Globus pallidus (tissue), 1 donor: ENCODE results near the gene MRM1.

ENCODE experiments used
- DNase-seq: peaks from one replicate; pipeline ENCODE4 v3.0.0-alpha.2; 2015; ENCODE audit warnings: low spot score

Gene MRM1

DNA sequence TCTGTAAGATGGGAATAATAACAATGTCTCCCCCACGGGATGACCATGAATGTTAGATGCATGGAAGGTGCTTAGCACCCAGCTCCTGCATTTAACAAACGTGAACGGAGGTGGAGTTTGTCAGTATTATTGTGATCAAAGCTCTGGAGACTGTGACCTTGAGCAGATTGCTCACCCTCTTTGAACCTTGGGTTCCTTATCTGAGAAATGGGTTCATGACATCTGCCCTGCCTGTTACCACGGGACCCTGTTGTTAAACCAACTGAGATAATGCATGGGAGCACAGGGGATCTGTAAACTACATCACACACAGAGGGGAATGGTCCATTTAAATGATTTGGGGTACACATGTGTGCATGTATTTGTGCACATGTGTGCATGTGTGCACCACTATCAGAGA is 29.6 kb downstream of the MRM1 start:
- no peak for DNase-seq

DNA sequence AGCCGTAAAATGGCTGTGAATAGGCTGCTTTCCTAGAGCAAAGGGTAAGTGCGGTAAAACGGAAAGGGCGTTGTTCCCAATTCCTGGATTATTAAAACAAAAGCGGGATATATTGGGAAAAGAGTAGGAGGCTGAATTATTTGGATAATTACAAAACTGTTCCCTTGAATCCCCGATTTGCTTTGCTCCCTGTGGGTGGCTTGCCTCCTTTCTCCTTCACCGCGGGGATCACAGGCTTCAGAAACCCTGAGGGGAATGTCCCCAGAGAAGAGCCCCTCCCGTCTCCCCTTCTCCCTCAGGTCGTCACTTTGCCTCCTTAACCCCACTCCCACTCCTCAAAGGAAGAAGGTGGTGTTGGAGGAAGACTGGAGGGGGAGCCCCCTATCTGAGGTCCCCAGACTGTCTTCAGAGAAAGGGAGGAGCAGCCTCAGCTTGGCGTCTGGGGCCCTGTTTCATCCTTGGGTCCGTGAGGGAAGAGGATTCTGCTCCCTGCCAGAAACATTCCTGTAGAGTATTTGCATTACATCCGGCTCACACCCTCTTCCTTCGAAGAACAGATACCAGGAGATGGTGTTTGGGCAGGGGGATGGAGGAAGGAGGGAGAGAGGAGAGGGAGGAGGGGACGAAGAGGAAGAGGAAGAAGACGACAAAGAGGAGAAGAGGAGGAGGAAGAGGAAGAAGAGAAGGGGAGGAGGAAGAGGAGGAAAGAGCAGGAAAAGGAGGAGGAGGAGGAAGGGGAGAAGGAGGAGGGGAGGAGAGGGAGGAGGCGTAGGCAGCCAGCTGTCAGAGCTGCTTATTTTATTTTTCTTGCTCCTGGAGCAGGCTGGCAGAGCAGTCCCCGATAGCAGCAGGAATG is 31.8 kb downstream of the MRM1 start:
- DNase-seq = no peak

DNA sequence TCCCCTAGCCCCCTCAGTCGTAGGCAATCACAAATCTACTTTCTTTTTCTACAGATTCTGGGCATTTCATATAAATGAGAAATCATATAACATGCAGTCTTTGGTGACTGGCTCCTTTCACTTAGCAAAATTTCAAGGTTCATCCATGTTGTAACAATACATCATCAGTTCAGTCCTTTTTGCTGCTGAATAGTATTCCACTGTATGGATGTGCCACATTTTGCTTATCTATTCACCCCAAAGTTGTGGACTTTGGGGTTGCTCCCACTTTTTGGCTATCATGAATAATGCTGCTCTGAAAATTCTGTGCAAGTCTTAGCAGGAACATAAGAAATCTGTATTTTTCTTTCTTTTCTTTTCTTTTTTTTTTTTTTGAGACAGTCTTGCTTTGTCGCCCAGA is 39.0 kb downstream of the MRM1 start:
- DNase-seq = no peak

DNA sequence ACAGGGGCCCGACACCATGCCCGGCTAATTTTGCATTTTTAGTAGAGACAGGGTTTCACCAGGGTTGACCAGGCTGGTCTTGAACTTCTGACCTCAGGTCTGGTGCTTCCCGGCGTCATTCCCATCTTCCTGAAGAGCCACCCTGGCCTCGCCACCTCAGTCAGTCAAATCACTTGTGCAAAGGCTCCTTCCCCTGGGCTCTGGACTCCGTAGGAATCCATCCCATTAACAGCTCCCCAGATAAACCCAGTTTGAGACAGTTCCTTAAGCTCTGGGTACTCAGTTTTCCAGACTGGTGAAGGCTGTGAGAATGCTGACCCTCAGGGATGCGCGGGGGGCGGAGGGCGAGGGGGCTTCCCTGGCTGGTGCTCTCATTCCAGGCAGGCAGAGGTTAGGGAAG is 39.5 kb downstream of the MRM1 start:
- no peak for DNase-seq

DNA sequence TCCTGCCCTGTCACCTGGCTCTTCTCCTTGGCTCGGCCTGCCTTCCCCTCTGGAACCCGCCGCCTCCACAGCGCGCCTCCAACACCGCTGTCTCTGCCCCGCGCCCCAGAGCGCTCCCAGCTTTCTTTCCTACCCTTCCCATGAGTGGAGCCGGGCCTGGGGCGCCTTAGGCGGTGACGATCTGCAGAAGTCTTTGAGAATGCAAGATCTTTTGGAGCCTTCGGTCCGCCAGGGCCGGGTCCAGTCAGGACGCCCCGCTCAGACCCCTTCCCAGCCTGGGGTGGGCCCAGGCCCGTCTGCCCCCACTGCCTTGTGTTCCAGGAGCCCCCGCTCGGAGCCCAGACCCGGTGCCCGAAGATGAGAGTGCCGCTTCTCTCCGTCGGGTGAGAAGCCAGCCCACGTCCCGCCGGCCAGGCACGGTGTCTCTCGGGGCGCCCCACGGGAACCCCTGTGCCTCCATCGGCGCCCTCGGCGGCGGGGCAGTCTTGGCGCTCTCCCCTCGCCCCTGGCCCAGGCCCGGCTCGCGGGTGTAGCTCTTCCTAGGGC is 40.0 kb downstream of the MRM1 start:
- DNase-seq = no peak

DNA sequence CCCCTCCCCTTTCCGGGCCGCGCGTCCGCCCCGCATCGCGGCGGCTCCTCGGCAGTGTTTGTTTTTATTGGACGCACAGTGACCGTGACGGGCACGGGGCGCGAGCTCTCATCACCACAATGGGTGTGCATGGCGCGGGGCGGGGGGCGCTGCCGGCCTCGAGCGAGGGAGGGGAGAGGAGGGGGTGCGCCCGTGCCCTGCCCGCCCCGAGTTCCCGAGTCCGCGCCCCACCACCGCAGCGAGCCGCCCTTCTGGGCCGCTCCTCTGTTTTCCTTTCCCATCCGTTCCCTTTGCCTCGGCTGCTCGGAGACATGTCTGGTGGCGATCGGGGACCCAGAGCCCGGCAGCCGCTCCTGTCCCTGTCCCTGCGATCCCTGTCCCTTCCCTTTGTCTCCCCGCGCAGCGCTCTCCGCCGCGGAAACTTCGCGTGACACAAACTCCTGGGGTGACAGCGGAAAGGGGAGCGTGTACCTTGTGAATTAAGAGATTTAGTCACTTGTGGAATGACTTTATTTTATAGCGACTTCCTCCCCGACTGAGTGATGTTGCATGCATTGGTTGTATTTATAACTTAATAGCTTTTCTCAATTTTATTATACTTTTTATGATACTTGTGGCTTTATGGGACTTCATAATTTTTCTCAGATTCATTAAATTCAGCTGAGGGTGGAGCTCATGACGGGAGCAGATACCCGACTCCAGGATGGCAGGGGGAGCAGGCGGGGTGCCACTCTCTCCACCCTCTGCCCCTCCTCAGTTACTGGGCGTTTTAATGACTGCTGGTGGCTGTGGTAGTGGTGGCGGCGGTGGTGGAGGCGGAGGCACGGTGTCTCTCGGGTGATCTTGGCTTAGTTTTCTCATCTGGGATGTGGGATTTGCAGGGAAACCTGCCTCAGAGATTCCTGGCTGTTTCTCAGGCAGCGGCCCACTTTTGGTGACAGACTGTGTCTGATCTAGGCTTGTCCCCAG is 40.8 kb downstream of the MRM1 start:
- no peak for DNase-seq

DNA sequence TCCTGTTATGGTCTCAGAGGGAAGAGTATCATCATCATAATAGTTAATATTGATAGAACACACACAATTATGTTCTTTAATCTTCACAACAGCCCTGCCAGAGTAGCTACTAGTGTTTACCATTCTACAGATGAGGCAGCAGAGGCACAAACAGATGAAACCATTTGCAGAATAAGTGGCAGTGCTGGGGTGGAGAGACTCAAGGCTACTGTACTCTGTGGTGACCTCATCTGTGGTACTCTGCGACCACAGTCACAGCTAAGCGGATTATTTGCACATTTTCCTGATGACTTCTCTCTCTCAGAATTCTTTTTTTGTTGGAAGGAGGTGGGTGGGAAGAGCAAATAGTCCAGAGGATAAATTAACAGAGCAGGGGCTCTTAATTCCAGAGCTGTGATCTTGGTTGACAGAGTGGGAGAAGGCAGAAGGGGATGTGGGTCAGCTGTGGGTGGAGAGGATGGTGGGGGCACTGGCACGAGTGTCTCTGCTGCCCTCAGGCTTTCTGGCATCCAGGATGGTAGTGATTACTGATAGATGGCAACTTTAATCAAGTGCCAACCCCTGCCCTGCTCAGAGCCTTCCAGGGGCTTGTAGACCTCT is 41.8 kb downstream of the MRM1 start:
- DNase-seq = no peak

DNA sequence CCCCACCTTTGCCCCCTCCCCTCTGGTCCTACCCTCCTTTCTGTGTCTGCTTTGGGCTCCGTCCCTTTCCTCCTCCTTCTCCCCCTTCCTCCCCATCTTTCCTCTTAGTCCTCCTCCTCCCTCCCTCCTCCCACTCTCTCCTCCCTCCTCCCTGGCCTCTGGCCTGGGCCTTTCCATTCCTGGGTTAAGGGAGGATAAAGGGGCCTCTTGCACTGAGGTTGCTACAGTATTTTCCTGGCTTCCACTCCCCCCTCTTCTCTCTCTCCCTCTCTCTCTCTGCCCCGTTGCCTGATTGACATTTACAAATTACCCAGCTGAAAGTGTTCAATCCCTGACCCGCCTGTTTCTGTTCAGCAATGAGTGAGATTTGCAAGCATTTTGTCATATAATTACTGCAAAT is 44.0 kb downstream of the MRM1 start:
- no peak for DNase-seq

DNA sequence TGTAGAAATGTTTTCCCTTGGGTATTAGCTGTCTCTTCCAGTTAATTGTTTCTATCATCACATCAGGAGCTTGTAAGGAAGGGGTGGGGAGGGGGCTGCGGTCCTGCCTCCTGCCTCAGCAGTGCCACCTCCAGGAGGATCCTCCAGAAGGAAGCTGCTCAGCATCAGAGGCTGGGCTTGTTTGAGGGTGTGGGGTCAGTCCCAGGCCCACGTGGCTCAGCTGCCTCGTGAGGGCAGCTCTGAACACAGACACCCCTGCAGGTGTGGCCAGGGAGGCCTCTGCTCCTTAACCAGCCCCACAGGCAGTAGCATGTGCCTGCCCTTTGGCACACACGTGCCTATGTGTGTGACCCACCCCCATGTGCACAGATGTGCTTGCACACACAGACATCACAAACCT is 46.3 kb downstream of the MRM1 start:
- DNase-seq = no peak

DNA sequence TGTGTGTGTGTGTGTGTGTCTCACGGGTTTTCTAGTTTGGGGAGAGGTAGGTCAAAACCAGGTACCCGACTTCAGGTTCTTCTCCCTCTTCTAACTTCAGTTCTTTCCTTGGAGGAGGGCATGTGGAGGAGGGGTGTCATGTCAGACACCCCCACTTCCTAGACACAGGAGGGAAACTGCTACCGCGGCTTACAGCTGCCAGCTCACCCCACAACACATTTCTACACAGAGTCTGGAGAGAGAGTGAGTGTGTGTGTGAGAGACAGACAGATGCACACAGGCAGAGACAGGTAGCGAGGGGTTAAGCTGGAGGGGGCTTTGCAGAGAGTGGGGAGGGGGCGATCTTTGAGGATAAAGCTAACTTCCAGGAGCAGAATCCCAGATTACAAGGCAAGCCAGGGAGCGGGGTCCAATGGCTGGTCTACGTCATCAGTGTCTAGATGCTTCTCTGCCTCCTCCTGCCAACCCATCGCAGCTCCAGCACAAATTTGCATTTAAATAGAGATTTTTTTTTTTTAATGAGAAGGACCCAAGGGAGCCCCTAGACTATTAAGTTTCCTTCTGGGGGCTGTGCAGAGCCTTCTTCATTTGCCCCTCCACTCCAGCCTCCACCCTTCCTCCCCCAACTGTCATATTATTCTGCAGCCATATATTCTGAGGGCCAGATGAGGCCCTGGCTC is 48.9 kb downstream of the MRM1 start:
- no peak for DNase-seq

DNA sequence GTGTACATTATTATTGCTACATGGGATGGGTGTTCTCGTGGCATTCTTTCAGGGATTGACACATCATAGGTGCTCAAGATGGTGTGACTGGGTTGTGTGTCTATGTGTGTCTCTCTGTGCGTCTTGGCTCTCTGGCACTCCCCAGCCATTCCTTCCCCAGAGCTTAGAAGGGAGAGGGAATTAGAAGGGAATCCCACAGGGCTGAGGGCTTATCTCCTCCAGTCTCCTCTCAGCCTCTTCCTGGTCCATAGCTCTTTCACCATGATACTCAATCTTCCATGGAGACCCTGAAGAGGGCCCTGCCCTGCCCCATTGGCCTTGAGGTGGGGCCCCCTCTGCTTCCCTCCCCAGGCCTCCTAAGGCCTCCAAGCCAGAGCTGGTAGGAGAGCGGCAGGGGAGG is 52.0 kb downstream of the MRM1 start:
- DNase-seq = no peak

DNA sequence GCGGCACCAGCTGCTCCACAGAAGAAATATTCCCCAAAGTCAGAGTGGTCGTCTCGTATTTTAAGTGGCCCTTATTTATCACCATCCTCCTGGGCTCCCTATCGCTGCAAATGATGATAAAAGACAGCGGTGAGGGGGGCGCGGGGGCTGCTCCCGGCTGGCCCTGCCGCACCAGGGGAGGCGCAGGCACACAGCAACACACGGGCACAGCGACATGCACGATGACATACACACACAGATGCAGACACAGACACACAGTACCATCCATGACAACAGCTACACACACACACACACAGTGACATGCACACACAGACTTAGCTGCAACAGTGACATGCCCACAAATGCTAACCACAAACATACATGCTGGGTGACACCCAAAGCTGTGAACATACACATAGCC is 52.5 kb downstream of the MRM1 start:
- no peak for DNase-seq

DNA sequence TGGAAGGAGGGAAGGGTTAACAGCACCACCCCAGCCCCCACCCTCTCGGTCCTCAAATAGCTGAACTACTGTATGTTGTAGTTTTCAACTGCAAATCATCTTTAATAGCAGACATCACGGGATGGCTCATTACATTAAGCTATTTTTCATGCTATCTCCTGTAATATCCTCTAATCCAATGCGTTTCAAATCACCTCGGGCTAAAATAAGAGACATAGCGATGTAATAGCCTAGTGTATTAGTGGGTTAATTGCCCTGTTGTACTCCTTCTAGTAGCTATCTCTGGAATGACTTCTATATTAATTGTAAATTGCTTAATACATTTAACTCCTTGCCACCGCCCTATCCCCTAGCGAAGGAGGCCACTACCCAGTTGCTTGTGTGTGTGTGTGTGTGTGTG is 54.3 kb downstream of the MRM1 start:
- no peak for DNase-seq

DNA sequence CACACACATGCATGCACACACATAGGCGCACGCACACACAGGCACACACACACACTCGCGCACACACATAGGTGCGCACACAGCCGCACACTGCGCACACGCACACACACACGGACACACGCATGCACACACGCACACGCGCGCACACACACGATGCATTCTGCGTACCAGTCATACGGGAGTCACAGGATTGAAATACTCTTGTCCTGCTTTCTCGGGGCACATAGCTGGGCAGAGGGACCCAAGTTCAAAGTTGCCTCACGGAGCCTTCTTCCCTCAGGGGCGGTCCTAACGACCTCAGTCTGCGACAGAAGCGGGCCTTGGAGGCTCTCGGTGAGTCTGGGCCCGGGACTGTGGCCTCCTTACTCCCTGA is 56.0 kb downstream of the MRM1 start:
- no peak for DNase-seq

DNA sequence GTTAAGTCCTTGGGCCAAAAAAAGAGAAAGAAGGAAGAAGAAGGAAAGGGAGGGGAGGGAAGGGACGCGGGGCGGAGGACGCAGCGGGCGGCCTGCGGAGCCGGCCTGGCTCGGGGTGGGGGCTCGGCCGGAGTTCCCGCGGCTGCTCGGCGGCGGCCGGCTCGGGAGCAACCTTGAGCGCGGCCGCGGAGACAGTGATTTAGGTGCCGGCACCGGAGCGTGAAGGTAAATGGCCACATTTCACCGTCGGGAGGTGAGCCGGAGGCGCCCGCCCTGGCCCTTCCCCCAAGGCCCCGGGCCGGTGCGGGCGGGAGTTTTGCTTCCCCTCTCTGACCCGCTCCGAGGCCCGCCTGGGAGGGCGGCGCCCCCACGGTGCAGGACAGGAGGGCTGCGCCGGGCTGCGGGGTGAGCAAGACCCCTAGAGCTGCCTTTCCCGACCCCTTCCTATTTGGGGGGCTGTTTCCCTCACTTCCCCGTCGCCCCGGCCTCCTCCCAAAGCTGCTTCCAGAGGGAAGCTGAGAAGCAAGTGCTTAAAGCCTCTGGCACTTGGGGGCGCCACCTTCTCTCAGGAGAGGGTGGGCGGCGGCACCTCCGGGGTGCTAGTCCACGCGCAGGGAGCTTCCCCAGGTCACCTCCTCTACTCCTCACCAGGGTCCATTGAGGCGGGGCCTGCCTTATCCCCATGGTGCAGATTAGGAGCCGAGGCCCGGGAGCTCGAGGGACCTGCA is 56.5 kb downstream of the MRM1 start:
- DNase-seq = no peak
